Activated CD8-positive, alpha-beta T cell treated with anti-CD3 and anti-CD28 coated beads for 36 hours (primary cell): ENCODE results near the gene PSME3IP1. TPM values are rescaled to one million over a fixed set of nuclear protein-coding genes. Genes with fewer than 3 reads are reported as not detected.

Experiments used
- ATAC-seq: fragments of 200-7000 bp; cut with Tn5 transposase; one replicate; pipeline ENCODE4 v1.10.0; 2021; ENCODE audit warnings: mild to moderate bottlenecking, moderate library complexity
- CTCF ChIA-PET: fragments of 350-600 bp; sonication (Branson Sonifier 250); formaldehyde crosslinking; loops from one replicate; lab custom pipeline; 2021; ENCODE audit warnings: antibody characterized with exemption; lab: Charles Lee
- POLR2A ChIA-PET: fragments of 350-600 bp; sonication (Branson Sonifier 250); formaldehyde crosslinking; loops from one replicate; lab custom pipeline; 2021; ENCODE audit warnings: antibody characterized with exemption; lab: Charles Lee
- DNase-seq: peaks from one replicate; pipeline ENCODE4 v3.0.0-alpha.2; 2020
- H3K27ac Mint-ChIP-seq: one replicate; pipeline ENCODE4 v1.8.0; 2021; ENCODE audit warnings: mild to moderate bottlenecking, mixed read lengths
- H3K27me3 Mint-ChIP-seq: one replicate; pipeline ENCODE4 v1.8.0; 2021; ENCODE audit warnings: mixed read lengths
- H3K36me3 Mint-ChIP-seq: one replicate; pipeline ENCODE4 v1.8.0; 2021; ENCODE audit warnings: low read depth, mixed read lengths
- H3K4me1 Mint-ChIP-seq: one replicate; pipeline ENCODE4 v1.8.0; 2021; ENCODE audit warnings: low read depth, mixed read lengths
- H3K4me3 Mint-ChIP-seq: one replicate; pipeline ENCODE4 v1.8.0; 2021; ENCODE audit warnings: mild to moderate bottlenecking, moderate library complexity, mixed read lengths
- H3K9me3 Mint-ChIP-seq: one replicate; pipeline ENCODE4 v1.8.0; 2021; ENCODE audit warnings: mixed read lengths
- CTCF ChIP-seq: fragments of 200-600 bp; IDR thresholded peaks from one replicate; pipeline ENCODE4 v1.8.0; 2022; ENCODE audit warnings: antibody characterized with exemption, mild to moderate bottlenecking
- intact Hi-C: fragments of 100-400 bp; cut with micrococcal nuclease; formaldehyde crosslinking; loops from one replicate; pipeline ENCODE4 v1.10.0; 2022
- total RNA-seq, 2 experiments: library from RNA; stranded (reverse); gene quantifications; one replicate each; pipeline ENCODE4 v1.2.3, GENCODE V29; 2021

PSME3IP1 gene
- total RNA-seq, 2 experiments from 2014 or later, result 101 to 103 TPM

DNA sequence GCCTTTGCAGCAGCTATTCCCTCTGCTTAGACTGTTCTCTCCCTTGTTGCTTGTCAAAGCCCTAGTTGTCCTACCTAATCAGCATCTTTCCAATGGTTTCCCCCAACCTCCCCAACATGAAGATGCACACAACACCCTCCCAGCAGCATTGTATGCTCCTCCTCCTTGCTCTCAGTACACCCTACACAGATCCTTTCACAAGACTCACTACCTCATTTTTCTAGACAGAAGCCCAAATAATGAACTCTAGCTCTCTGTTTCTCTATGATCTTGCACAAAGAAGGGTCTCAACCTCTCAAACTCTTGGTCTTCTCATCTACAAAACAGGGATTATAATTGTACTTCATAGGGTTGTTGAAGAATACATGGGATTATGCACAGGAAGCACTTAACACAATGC lies 19.4 kb downstream of the PSME3IP1 start:
- DNase-seq (no peak), ATAC-seq (no peak)
- peaks cover 4% of the 10 kb centered on the region for H3K4me1 Mint-ChIP-seq
- H3K27me3 Mint-ChIP-seq, result no peaks in the 10 kb centered on the region
- H3K4me3 Mint-ChIP-seq, result no peak overlapping the region
- no peaks in the 10 kb centered on the region for H3K9me3 Mint-ChIP-seq
- no peak overlapping the region for H3K27ac Mint-ChIP-seq
- TF ChIP-seq CTCF, result no peak
- ChIA-PET CTCF (interaction anchor here (1.1 to 6.3 kb wide), 3 partner anchors 17 to 82 kb away, joined by 3 to 92 read pairs (median 5); partner anchors contain the start of gene CPNE2), POLR2A (interaction anchor here (0.9 kb wide), 1 partner anchor 14 kb away, joined by 3 read pairs; no protein-coding TSS in a partner anchor)
- peaks cover 39% of the 10 kb centered on the region for H3K36me3 Mint-ChIP-seq
- intact Hi-C loops, result no loop called here

GRCh38 chr16:57165938-57166337 lies 19.9 kb downstream of the PSME3IP1 start:
- CTCF ChIA-PET, result interaction anchor here (1.1 to 6.3 kb wide), 3 partner anchors 17 to 81 kb away, joined by 3 to 92 read pairs (median 5); partner anchors contain the start of gene CPNE2
- H3K4me3 Mint-ChIP-seq, result no peak overlapping the region
- DNase-seq (no peak), ATAC-seq (no peak)
- intact Hi-C loops, result no loop called here
- H3K4me1 Mint-ChIP-seq, result peaks cover 4% of the 10 kb centered on the region
- POLR2A ChIA-PET, result interaction anchor here (0.9 to 1.2 kb wide), 2 partner anchors 14 to 23 kb away, joined by 3 to 4 read pairs; no protein-coding TSS in a partner anchor
- H3K9me3 Mint-ChIP-seq, result no peaks in the 10 kb centered on the region
- no peak for TF ChIP-seq CTCF
- H3K27me3 Mint-ChIP-seq, result no peaks in the 10 kb centered on the region
- H3K27ac Mint-ChIP-seq, result no peak overlapping the region
- peaks cover 37% of the 10 kb centered on the region for H3K36me3 Mint-ChIP-seq

- no peaks in the 10 kb centered on the region for H3K9me3 Mint-ChIP-seq
- ChIA-PET CTCF (interaction anchor here (1.0 to 6.3 kb wide), 3 partner anchors 18 to 81 kb away, joined by 3 to 92 read pairs (median 3); no protein-coding TSS in a partner anchor), POLR2A (interaction anchor here (1.2 kb wide), 1 partner anchor 23 kb away, joined by 4 read pairs; no protein-coding TSS in a partner anchor)
- no peak for TF ChIP-seq CTCF
- intact Hi-C loops, result no loop called here
- DNase-seq (no peak), ATAC-seq (no peak)
- peaks cover 4% of the 10 kb centered on the region for H3K4me1 Mint-ChIP-seq
- no peak overlapping the region for H3K4me3 Mint-ChIP-seq
- H3K36me3 Mint-ChIP-seq, result peaks cover 37% of the 10 kb centered on the region
- H3K27ac Mint-ChIP-seq, result no peak overlapping the region
- no peaks in the 10 kb centered on the region for H3K27me3 Mint-ChIP-seq
Measured at GRCh38 chr16:57165483-57165882, 20.4 kb downstream of the PSME3IP1 start.

DNA sequence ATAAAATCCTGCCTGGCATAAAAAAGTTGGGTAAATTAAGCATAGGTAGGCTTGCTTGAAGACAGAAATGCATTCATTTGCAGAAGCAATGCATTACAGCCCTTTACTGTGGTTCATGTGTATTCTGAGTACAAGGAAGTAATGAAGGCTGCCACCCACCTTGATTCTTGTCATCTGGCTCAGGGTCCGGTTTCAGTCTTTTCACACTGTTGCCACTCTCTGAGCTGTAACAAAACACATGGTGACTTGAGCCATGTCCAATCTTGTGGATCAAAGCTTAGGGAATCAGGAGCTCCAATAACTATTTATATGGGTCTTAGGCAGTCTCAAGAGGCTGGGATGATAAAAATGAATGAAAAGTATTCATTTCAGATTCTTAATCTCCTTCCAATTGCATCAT lies 22.0 kb downstream of the PSME3IP1 start:
- Mint-ChIP-seq H3K36me3 (peaks cover 42% of the 10 kb centered on the region), H3K9me3 (no peaks in the 10 kb centered on the region), H3K27ac (no peak overlapping the region), H3K4me3 (no peak overlapping the region), H3K4me1 (peaks cover 7% of the 10 kb centered on the region), H3K27me3 (no peaks in the 10 kb centered on the region)
- DNase-seq (no peak), ATAC-seq (no peak)
- TF ChIP-seq CTCF, result no peak
- CTCF ChIA-PET, result interaction anchor here (1.2 to 1.3 kb wide), 2 partner anchors 71 to 79 kb away, joined by 3 read pairs; partner anchors contain the start of gene CPNE2
- intact Hi-C loops, result no loop called here
- POLR2A ChIA-PET, result no interaction called here

DNA sequence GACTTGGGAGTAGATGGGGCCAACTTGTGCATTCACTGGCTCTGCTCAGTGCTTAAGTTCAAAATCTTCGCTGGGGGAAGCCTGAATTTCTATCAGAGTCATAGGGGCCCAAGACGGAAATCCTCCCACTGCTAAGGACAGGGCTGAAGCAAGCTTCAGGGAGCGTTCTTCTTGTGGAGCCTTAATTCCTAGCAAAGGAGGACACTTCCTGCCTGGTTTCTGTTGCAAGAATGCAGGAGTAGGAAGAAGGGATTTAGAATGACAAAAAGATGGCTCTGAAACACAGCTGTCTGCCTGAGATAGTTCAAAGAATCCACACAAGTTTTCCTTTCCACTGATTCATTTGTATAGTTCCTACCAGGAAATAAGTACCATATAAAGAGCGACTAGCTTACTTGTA lies 26.4 kb downstream of the PSME3IP1 start:
- no peaks in the 10 kb centered on the region for H3K9me3 Mint-ChIP-seq
- intact Hi-C loops, result no loop called here
- TF ChIP-seq CTCF, result no peak
- DNase-seq (no peak), ATAC-seq (no peak)
- ChIA-PET POLR2A (interaction anchor here (1.2 to 1.7 kb wide), 3 partner anchors 10 to 17 kb away, joined by 3 to 7 read pairs (median 4); no protein-coding TSS in a partner anchor), CTCF (interaction anchor here (0.8 kb wide), 1 partner anchor 11 kb away, joined by 3 read pairs; no protein-coding TSS in a partner anchor)
- H3K4me1 Mint-ChIP-seq, result peaks cover 5% of the 10 kb centered on the region
- no peak overlapping the region for H3K4me3 Mint-ChIP-seq
- no peak overlapping the region for H3K27ac Mint-ChIP-seq
- peaks cover 53% of the 10 kb centered on the region for H3K36me3 Mint-ChIP-seq
- H3K27me3 Mint-ChIP-seq, result no peaks in the 10 kb centered on the region
